Activated CD8-positive, alpha-beta memory T cell treated with anti-CD3 and anti-CD28 coated beads for 48 hours (primary cell): Measurements from ENCODE around the gene USP54.

ENCODE experiments used
- DNase-seq, 3 experiments: peaks; one replicate each; pipeline ENCODE4 v3.0.0-alpha.2; 2020; ENCODE audit warnings: low read depth in 2 of 3, low spot score in 2 of 3

The USP54 gene

DNA sequence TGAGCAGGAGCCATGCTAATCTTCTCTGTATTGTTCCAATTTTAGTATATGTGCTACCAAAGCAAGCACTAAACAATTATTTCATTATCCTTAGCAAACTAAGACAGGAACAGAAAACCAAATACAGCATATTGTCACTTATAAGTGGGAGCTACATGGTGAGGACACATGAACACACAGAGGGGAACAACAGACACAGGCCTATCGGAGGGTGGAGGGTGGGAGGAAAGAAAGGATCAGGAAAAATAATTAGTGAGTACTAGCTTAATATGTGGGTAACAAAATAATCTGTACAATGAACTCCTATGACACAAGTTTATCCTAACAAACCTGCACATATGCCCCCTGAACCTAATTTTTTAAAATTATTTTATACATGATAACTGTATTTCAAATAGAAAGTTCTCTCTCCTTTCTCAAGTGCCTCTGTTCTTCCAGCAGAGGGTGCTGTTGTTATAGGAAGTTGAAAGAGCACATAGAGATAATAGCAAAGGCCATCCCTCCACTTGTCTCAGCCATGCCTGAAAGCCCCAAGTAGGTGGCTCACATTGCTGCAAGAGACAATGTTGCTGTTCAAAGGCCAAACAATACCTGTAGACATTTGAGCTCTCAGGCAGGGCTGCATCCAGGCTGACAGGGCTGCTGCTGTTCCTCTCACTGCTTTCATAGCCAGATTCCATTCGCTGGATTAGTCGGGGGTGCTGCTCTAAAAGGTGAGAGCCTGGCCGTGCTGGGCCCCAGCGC is 61.9 kb downstream of the USP54 start:
- DNase-seq, result peak in 1 of 3 experiments; percentile 6

DNA sequence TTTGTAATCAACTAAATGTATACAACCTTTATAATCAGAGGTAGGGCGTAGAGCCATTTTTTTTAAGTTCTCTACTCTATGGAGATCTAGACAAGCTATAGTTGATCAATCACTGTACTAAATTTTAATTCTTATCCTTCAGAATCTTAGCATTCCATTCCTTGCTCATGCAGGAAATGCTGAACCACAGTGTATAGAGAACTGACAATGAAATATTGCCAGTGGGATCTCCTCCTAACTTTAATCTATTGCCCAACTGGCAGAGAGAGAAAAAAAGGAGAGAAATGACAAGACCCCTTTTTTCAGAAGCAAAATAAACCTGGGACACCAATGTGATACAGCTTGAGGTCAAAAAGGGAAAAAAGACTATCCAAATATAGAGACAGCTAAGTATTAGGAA is 68.9 kb downstream of the USP54 start:
- DNase-seq, result no peak

- no peak for DNase-seq
These were observed 71.8 kb downstream of the USP54 start for GRCh38 chr10:73519336-73519735.

DNA sequence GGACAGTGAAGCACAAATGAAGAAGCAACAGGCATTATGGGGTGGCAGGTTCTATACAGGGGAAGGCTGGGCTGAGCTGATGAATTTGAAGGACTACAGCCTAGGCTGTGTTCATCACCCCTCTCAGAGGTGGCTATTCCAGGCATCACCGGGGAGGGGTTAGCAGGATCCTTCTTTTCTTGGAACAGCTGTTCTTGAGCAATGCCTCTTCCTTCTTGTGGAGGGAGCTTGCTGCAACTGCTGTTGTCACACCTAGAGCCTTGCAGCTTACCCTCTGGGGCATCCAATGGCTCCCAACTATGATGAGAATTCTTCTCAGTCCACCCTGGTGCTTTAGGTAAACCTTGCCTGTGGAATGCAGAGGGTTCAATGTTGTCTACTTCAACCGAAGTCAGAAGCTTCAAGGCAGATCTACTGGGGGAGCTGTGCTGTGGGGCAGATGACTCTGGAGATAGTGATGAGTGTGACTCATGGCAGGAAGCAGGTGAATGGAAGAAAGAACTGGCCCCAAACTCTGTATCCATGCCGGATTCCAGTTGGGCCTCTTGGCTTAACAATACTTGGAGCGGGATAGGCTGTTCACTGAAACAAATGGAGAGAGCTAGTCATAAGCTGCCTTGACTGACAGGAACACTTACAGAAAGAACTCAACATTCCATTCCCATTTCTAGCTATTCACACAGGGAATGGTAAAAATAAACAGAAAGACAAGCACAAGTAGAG is 73.8 kb downstream of the USP54 start:
- DNase-seq, result no peak

- DNase-seq, result no peak
These were observed 78.9 kb downstream of the USP54 start for GRCh38 chr10:73512207-73512743.

DNA sequence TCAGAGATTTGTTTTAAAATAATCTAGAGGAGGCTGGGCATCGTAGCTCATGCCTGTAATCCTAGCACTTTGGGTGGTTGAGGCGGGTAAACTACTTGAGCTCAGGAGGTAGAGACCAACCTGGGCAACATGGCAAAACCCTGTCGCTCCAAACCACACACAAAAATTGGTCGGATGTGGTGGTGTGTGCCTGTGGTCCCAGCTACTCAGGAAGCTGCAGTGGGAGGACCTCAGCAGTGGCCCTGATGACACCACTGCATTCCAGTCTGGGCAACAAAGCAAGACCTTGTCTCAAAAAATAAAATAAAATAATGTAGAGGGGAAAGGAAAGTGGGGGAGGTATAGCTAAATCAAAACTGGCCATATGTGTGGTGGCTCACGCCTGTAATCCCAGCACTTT is 81.4 kb downstream of the USP54 start:
- DNase-seq, result no peak

GRCh38 chr10:73506491-73506890 is 84.7 kb downstream of the USP54 start:
- no peak for DNase-seq

GRCh38 chr10:73506074-73506473 is 85.1 kb downstream of the USP54 start:
- no peak for DNase-seq

DNA sequence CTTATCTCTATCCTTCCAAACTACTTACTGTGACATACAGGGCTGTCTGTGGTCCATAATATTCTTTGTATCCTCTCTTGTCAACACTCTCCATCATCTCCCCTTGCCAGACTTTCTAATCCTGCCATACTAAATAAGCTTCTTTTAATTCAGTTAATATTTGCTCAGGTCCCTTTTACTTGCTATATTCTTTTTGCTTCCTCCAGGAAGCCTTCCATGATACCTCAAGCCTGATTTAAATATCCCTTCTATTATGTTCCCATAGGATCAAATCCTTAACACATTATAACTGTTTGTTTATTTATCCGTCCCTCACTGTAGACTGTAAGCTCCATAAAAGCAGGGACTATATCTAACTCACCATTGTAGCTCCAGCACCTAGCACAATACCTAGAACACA is 88.1 kb downstream of the USP54 start:
- DNase-seq, result no peak

DNA sequence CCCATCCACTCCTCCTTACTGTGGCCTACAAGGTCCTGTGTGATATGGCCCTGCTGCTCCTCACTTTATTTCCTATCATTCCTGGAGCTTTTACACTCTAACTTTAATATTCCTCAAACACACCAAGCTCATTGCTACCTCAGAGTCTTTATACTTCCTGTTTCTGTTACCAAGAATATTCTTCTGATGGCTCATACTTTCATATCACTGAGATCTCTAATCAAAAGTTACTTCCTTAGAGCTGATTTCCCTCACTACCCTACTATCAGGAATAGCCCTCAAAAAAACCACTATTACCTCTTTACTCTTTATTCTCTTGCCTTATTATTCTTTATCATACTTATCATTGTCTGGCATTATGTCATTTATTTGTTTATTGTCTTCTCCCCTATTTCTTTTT is 89.5 kb downstream of the USP54 start:
- no peak for DNase-seq

DNA sequence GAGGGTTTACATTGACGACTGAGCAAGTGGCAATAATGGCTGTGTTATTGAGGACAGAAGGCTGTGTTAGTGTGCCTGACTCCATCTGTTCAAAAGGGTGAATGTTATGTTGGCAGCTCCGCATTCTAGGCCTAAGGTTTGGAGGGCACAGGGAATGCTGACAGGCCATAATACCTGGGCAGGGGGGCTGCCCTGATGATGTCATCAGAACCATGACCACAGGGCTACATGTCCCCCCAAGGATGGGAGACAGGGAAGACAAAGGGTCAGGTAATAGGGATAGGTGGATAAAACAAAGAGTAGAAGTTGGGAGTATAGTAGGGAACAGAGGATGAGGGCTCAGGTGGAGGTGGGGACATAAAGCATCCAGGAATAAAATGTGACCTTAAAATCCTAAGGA is 93.5 kb downstream of the USP54 start:
- no peak for DNase-seq

DNA sequence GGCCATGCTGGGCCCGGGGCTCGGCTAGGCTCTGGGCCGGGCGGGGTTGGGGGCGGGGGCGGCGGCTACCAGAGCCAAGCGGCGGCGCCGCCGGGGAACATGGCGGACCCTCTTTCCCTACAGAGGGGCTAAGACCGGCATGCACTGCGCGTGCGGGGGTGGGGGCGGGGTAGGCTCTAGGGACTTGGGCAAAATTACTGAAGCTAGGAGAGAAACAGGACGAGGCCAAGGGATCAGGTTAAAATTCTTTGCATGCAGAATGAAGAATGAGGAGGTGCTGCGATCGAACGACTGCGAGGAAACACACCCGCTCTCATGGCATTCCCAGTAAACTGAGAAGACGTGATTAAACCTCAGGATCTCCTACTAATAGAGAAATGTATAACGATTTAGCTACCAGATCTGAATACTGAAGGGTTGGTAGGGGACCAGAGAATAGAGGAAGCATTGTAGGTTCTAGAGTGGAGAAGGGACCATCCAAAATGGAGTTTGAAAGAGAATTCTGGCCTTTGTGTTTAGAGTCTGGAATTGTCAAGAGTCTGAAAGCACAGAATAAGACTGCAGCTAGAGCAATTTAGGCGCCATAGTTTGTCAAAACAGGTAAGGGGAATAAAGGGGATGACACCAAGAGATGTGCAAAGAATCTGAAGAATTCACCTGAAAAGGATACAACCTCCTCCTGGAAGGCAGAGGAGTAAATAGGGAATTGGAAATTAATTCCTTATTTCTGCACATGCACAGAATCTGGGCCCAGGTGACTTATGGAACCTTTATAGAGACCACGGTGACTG is 95.1 kb downstream of the USP54 start, which contains the start of gene PPP3CB:
TSS of gene PPP3CB (minus strand) at position 141 of the 791 bp plus-strand sequence. CDS start at position 6, 135 bp downstream.
- DNase-seq, result peak in 1 of 3 experiments; percentile 80

DNA sequence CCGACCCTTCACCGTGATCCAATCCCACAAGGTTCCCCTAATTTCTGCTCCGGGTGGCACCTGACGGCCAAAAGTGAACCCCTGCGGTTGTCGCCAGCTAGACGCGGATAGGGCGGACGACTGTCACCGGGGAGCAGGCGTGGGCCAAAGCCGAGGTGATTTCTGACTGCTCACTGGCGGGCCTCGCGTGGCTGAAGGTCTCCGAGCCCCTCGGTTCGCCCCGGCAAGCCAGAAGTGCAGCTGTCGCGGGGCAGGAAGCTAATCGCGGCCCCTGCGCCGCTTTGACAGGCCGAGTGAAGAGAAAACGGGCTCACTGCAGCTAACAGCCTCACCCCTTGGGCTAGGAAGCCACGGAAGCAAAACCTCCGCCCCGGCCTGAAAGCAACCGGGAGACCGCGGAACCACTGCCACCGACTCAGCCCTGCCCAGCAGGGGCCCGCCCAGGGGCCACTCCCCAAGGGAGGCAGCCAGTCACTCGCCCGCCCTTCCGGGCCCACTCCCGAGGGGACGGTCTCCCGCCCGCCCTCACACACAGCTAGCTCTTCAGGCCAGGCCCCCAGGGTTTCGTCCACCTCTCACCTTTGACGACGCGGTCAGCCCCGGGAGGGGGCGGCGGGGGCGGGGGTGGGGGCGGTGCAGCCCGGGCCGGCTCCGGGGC is 95.8 kb downstream of the USP54 start:
- peak; percentile 72 to 85 (median 74) for DNase-seq

DNA sequence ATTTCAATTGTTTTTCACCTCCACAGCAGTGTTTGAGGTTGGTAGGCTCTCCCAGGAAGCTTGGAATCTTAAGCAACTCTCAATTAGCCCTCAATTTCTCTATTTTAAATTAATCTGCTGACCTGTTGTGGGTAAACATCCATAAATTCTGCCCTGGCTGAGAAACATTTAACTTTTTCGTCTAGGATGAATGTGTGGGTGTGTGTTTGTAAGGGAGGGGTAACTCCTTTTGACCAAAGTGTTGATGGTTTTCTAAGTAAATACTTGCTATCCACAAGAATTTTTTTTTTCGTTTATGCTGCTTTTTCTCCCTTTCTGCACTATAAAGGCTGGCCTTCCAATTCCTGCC is 96.3 kb downstream of the USP54 start:
- no peak for DNase-seq

- DNase-seq, result no peak
These were observed 96.9 kb downstream of the USP54 start for GRCh38 chr10:73494213-73494612.

DNA sequence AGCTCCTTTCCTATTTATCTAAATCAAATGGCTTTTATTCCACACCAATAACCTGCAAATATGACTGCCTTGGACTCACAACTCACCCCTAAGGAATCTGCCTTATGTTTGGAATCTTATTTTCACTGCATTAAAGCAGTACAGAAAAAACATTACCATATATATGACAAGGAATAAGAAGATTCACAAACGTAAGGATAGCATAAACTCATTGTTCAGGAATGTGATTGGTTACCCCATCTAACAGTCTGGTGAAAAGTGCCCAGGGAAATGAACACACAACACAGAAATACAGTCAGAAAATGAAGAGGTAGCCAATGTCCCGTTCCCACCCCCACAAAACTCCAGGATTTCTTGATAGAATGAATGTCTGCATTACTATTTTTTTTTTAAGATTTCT is 97.4 kb downstream of the USP54 start:
- no peak for DNase-seq

- DNase-seq, result no peak
These were observed 104.5 kb downstream of the USP54 start for GRCh38 chr10:73486601-73487000.

- no peak for DNase-seq
These were observed 105.8 kb downstream of the USP54 start for GRCh38 chr10:73485320-73485719.

- DNase-seq, result no peak
These were observed 111.0 kb downstream of the USP54 start for GRCh38 chr10:73480158-73480557.

GRCh38 chr10:73478636-73479035 is 112.5 kb downstream of the USP54 start:
- no peak for DNase-seq

DNA sequence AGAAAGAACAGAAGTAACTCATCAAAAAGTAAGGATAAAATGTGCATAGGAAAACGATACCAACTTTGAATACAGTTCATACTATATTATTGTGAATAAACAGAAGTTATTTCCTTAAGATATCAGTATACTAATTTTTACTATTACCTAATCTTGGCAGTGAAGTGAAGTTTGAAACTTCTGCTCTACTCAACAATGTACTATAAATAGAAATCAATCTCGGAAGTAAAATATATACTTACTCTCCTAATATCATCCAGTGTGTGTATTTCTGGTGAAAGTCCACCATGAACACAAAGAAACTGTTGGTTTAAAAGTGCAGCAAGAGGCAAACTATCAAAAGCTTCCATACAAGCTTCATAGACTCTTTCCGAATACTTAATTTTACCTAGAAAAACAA is 119.9 kb downstream of the USP54 start:
- no peak for DNase-seq
